H9 (cell line): ENCODE data around the gene CNNM2. TPM values are rescaled to one million over a fixed set of nuclear protein-coding genes. Genes with fewer than 3 reads are reported as not detected.

Source experiments
- DNase-seq: peaks from one replicate; pipeline ENCODE4 v3.0.0-alpha.2; 2017
- H2AFZ ChIP-seq: one replicate; pipeline ENCODE4 v1.6.1; 2013; ENCODE audit warnings: mild to moderate bottlenecking, low read length, control low read depth, moderate library complexity
- H2AK5ac ChIP-seq: 2 replicates; pipeline ENCODE4 v1.6.1; 2013; ENCODE audit warnings: low read length, control low read depth, mixed read lengths; ENCODE audit not compliant: insufficient read length
- H2BK120ac ChIP-seq: one replicate; pipeline ENCODE4 v1.6.1; 2013; ENCODE audit warnings: low read depth, mild to moderate bottlenecking, low read length, control low read depth, inconsistent platforms; ENCODE audit not compliant: poor library complexity, severe bottlenecking
- H2BK12ac ChIP-seq: 2 replicates; pipeline ENCODE4 v1.6.1; 2013; ENCODE audit warnings: low read length, control low read depth, mixed read lengths, low read depth; ENCODE audit not compliant: insufficient read length
- H2BK15ac ChIP-seq: 2 replicates; pipeline ENCODE4 v1.6.1; 2013; ENCODE audit warnings: low read depth, low read length, control low read depth
- H2BK20ac ChIP-seq: one replicate; pipeline ENCODE4 v1.6.1; 2013; ENCODE audit warnings: low read depth, mild to moderate bottlenecking, low read length, control low read depth, inconsistent platforms; ENCODE audit not compliant: poor library complexity, severe bottlenecking
- H2BK5ac ChIP-seq: 2 replicates; pipeline ENCODE4 v1.6.1; 2013; ENCODE audit warnings: low read length, control low read depth, mixed read lengths; ENCODE audit not compliant: insufficient read length
- H3K14ac ChIP-seq: 2 replicates; pipeline ENCODE4 v1.6.1; 2013; ENCODE audit warnings: low read length, control low read depth; ENCODE audit not compliant: insufficient read depth
- H3K18ac ChIP-seq: 2 replicates; pipeline ENCODE4 v1.6.1; 2013; ENCODE audit warnings: low read depth, mild to moderate bottlenecking, mixed read lengths, low read length, control low read depth; ENCODE audit not compliant: insufficient read length
- H3K23ac ChIP-seq: 2 replicates; pipeline ENCODE4 v1.6.1; 2013; ENCODE audit warnings: low read length, control low read depth, mixed read lengths, low read depth; ENCODE audit not compliant: insufficient read length
- H3K23me2 ChIP-seq: 2 replicates; pipeline ENCODE4 v1.6.1; 2013; ENCODE audit warnings: low read depth, mild to moderate bottlenecking, mixed read lengths, low read length, control low read depth; ENCODE audit not compliant: insufficient read length, poor library complexity, severe bottlenecking
- H3K27ac ChIP-seq: 2 replicates; pipeline ENCODE4 v1.5.1; 2013; ENCODE audit warnings: low read length, control low read depth, mixed read lengths, low read depth; ENCODE audit not compliant: insufficient read length
- H3K27me3 ChIP-seq: 2 replicates; pipeline ENCODE4 v1.6.1; 2013; ENCODE audit warnings: low read length, control low read depth, inconsistent platforms; ENCODE audit not compliant: insufficient read depth
- H3K4ac ChIP-seq: 2 replicates; pipeline ENCODE4 v1.6.1; 2013; ENCODE audit warnings: low read depth, mild to moderate bottlenecking, control low read depth, inconsistent platforms, low read length, moderate library complexity
- H3K4me1 ChIP-seq: 2 replicates; pipeline ENCODE4 v1.6.1; 2013; ENCODE audit warnings: low read length, control low read depth, inconsistent platforms; ENCODE audit not compliant: insufficient read depth
- H3K4me2 ChIP-seq: 2 replicates; pipeline ENCODE4 v1.6.1; 2013; ENCODE audit warnings: low read length, control low read depth, mixed read lengths; ENCODE audit not compliant: insufficient read length, insufficient read depth
- H3K56ac ChIP-seq: 2 replicates; pipeline ENCODE4 v1.6.1; 2013; ENCODE audit warnings: low read depth, mild to moderate bottlenecking, mixed read lengths, low read length, control low read depth; ENCODE audit not compliant: insufficient read length
- H3K79me1 ChIP-seq: 2 replicates; pipeline ENCODE4 v1.6.1; 2013; ENCODE audit warnings: low read depth, mild to moderate bottlenecking, moderate library complexity, low read length, control low read depth, inconsistent platforms; ENCODE audit not compliant: insufficient read depth, poor library complexity, severe bottlenecking
- H3K79me2 ChIP-seq: 2 replicates; pipeline ENCODE4 v1.6.1; 2013; ENCODE audit warnings: low read length, control low read depth, inconsistent platforms; ENCODE audit not compliant: insufficient read depth
- H3K9ac ChIP-seq: 2 replicates; pipeline ENCODE4 v1.6.1; 2013; ENCODE audit warnings: low read length, control low read depth, mixed read lengths; ENCODE audit not compliant: insufficient read length; ENCODE audit errors: extremely low read depth
- H3K9me3 ChIP-seq: one replicate; pipeline ENCODE4 v1.6.1; 2013; ENCODE audit warnings: low read depth, low read length, inconsistent platforms; ENCODE audit not compliant: control insufficient read depth
- H3T11ph ChIP-seq: one replicate; pipeline ENCODE4 v1.6.1; 2013; ENCODE audit warnings: mild to moderate bottlenecking, low read length, control low read depth, inconsistent platforms
- H4K20me1 ChIP-seq: one replicate; pipeline ENCODE4 v1.6.1; 2013; ENCODE audit not compliant: control insufficient read depth, insufficient read length, insufficient read depth
- H4K5ac ChIP-seq: 2 replicates; pipeline ENCODE4 v1.6.1; 2013; ENCODE audit warnings: low read depth, mild to moderate bottlenecking, mixed read lengths, low read length, control low read depth; ENCODE audit not compliant: insufficient read length
- H4K8ac ChIP-seq: replicated peaks from 2 replicates; pipeline ENCODE4 v1.6.1; 2013; ENCODE audit warnings: low read length, control low read depth, mixed read lengths, low read depth; ENCODE audit not compliant: insufficient read length
- H4K91ac ChIP-seq: 2 replicates; pipeline ENCODE4 v1.6.1; 2013; ENCODE audit warnings: low read depth, mild to moderate bottlenecking, moderate library complexity, mixed read lengths, low read length, control low read depth; ENCODE audit not compliant: insufficient read length
- H3K27ac Mint-ChIP-seq, 3 experiments: 2 replicates in 2 of 3; 3 replicates in 1 of 3; pipeline ENCODE4 v1.8.0; 2020 to 2021; ENCODE audit warnings: mixed read lengths in 3 of 3, mild to moderate bottlenecking in 1 of 3, moderate library complexity in 1 of 3
- H3K27me3 Mint-ChIP-seq: 2 replicates; pipeline ENCODE4 v1.8.0; 2021; ENCODE audit warnings: low read depth, mild to moderate bottlenecking, moderate library complexity, mixed read lengths
- H3K36me3 Mint-ChIP-seq, 3 experiments: 2 replicates in 2 of 3; 3 replicates in 1 of 3; pipeline ENCODE4 v1.8.0; 2020 to 2021; ENCODE audit warnings: low read depth in 3 of 3, mixed read lengths in 3 of 3; ENCODE audit not compliant: insufficient read depth in 1 of 3
- H3K4me1 Mint-ChIP-seq, 2 experiments: 2 replicates each; pipeline ENCODE4 v1.8.0; 2020; ENCODE audit warnings: mixed read lengths in 2 of 2
- H3K4me3 Mint-ChIP-seq, 2 experiments: 2 replicates in 1 of 2; 3 replicates in 1 of 2; pipeline ENCODE4 v1.8.0; 2020 to 2021; ENCODE audit warnings: mild to moderate bottlenecking in 2 of 2, mixed read lengths in 2 of 2, moderate library complexity in 1 of 2
- H3K9me3 Mint-ChIP-seq, 2 experiments: 2 replicates in 1 of 2; 3 replicates in 1 of 2; pipeline ENCODE4 v1.8.0; 2020; ENCODE audit warnings: mild to moderate bottlenecking in 2 of 2, mixed read lengths in 2 of 2, moderate library complexity in 1 of 2
- CTCF ChIP-seq: fragments of 200-600 bp; sonication (generic); conservative IDR thresholded peaks from 3 replicates; pipeline ENCODE4 v1.8.0; 2021; ENCODE audit warnings: antibody characterized with exemption, mild to moderate bottlenecking
- WGBS: extraction: QIAGEN DNeasy Blood & Tissue Kit; methylation state at CpG from one replicate; pipeline ENCODE4 v1.1.7; 2013; ENCODE audit warnings: missing lambda C conversion rate, low lambda C conversion rate, mixed read lengths; ENCODE audit not compliant: insufficient read length; ENCODE audit errors: extremely low coverage; 5-methylcytosine and 5-hydroxymethylcytosine counted together
- total RNA-seq: library from RNA; stranded (reverse); gene quantifications from 2 replicates; pipeline ENCODE4 v1.2.1, GENCODE V29; 2021

CNNM2 gene
- total RNA-seq, 1 experiment from 2014 or later, result 17.5 TPM

- H2AK5ac ChIP-seq, result no peak overlapping the region
- H3K14ac ChIP-seq, result no peak overlapping the region
- H2BK20ac ChIP-seq, result no peak overlapping the region
- no peak overlapping the region for H4K8ac ChIP-seq
- DNase-seq, result no peak
- H2BK12ac ChIP-seq, result no peak overlapping the region
- no peak overlapping the region for H4K5ac ChIP-seq
- H3K9me3 ChIP-seq, result no peaks in the 10 kb centered on the region
- Mint-ChIP-seq H3K4me3 (no peak overlapping the region), H3K9me3 (no peaks in the 10 kb centered on the region; a peak in 1 of 5 replicates), H3K27ac (no peak overlapping the region), H3K4me1 (no peaks in the 10 kb centered on the region), H3K36me3 (peaks cover 0 to 7% (median 4%) of the 10 kb centered on the region in 3 experiments; a peak in 4 of 7 replicates), H3K27me3 (no peaks in the 10 kb centered on the region)
- TF ChIP-seq CTCF, result no peak
- H3K4me1 ChIP-seq, result no peaks in the 10 kb centered on the region
- H3T11ph ChIP-seq, result no peak overlapping the region
- H3K4me2 ChIP-seq, result no peak overlapping the region
- no peak overlapping the region for H3K18ac ChIP-seq
- H2BK15ac ChIP-seq, result no peak overlapping the region
- H4K91ac ChIP-seq, result no peak overlapping the region
- no peak overlapping the region for H3K27ac ChIP-seq
- no peak overlapping the region for H2BK5ac ChIP-seq
- no peak overlapping the region for H2BK120ac ChIP-seq
- no peak overlapping the region for H3K4ac ChIP-seq
- no peaks in the 10 kb centered on the region for H4K20me1 ChIP-seq
- H3K27me3 ChIP-seq, result no peaks in the 10 kb centered on the region
- no peak overlapping the region for H3K56ac ChIP-seq
- no peaks in the 10 kb centered on the region for H3K23me2 ChIP-seq
- H3K9ac ChIP-seq, result no peak overlapping the region
- no peak overlapping the region for H2AFZ ChIP-seq
- H3K79me2 ChIP-seq, result no peaks in the 10 kb centered on the region
- H3K23ac ChIP-seq, result no peak overlapping the region
- H3K79me1 ChIP-seq, result no peaks in the 10 kb centered on the region
- no CpG with 5 or more reads among the region's 1 CpG for WGBS
These were observed 41.3 kb downstream of the CNNM2 start for GRCh38 chr10:102959360-102959759.
